ENCODE data around the gene EDC4.
"Not testable (repeated sequence)": the region's sequence is repeated elsewhere in the genome, so short reads cannot be mapped to it uniquely, and the experiment has no call there.

EDC4 gene

GRCh38 chr16:67858500-67858899 is 14.4 kb upstream of the EDC4 start:
- H3K4me3 ChIP-seq (ENCODE audit: low read length), result no peak overlapping the region
- TF ChIP-seq ZNF274 (IDR thresholded peaks at IDR 0.05; ENCODE audit: low read depth, low read length), result no peak

GRCh38 chr16:67860589-67861398 is 12.1 kb upstream of the EDC4 start:
- TF ChIP-seq ZNF274 (IDR thresholded peaks at IDR 0.05; ENCODE audit: low read depth, low read length), result no peak
- H3K4me3 ChIP-seq (ENCODE audit: low read length), result no peak overlapping the region

DNA sequence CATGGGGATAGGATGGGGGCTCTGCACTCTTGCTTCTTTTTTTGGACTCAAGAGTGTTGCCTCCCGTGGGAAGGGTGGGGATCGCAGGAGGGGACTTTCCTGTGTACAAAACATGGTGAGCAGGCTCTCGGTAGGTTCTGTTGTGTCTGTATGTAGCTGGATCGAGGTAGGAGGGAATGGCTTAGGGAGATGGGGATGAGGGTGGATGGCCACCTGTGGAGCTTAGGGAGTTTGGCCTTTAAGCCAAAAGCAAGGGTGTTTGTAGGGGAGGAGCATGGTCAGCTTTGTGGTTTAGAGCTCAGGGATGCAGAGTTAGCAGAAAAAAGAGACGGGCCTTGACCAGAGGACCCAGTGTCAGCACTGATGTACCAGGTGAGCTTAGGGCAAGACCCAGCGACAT is 11.0 kb upstream of the EDC4 start:
- TF ChIP-seq ZNF274 (IDR thresholded peaks at IDR 0.05; ENCODE audit: low read depth, low read length), result no peak
- no peak overlapping the region for H3K4me3 ChIP-seq (ENCODE audit: low read length)

- no peak overlapping the region for H3K4me3 ChIP-seq (ENCODE audit: low read length)
- TF ChIP-seq ZNF274 (IDR thresholded peaks at IDR 0.05; ENCODE audit: low read depth, low read length), result no peak
Observed at GRCh38 chr16:67862623-67863583, 9.9 kb upstream of the EDC4 start.

DNA sequence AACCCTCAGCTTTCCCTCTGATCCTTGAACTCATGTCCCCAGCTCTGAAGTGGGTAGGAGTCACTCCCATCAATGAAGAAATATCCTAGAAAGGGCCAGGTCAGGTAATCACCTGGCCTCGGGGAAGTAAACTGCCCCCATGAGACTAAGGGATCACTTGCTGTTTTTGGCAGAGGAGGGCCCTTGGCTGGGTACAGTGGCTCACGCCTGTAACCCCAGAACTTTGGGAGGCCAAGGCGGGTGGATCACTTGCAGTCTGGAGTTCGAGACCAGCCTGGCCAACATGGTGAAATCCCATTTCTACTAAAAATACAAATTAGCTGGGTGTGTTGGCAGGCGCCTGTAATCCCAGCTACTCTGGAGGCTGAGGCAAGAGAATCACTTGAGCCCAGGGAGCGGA is 8.8 kb upstream of the EDC4 start:
- H3K4me3 ChIP-seq (ENCODE audit: low read length), result not testable (repeated sequence)

- no peak for TF ChIP-seq ZNF274 (IDR thresholded peaks at IDR 0.05; ENCODE audit: low read depth, low read length)
- H3K4me3 ChIP-seq (ENCODE audit: low read length), result no peak overlapping the region
Observed at GRCh38 chr16:67864594-67864993, 8.3 kb upstream of the EDC4 start.

- no peak overlapping the region for H3K4me3 ChIP-seq (ENCODE audit: low read length)
- TF ChIP-seq ZNF274 (IDR thresholded peaks at IDR 0.05; ENCODE audit: low read depth, low read length), result no peak
Observed at GRCh38 chr16:67865318-67865717, 7.5 kb upstream of the EDC4 start.

- H3K4me3 ChIP-seq (ENCODE audit: low read length), result no peak overlapping the region
- no peak for TF ChIP-seq ZNF274 (IDR thresholded peaks at IDR 0.05; ENCODE audit: low read depth, low read length)
Observed at GRCh38 chr16:67868290-67868689, 4.6 kb upstream of the EDC4 start.

DNA sequence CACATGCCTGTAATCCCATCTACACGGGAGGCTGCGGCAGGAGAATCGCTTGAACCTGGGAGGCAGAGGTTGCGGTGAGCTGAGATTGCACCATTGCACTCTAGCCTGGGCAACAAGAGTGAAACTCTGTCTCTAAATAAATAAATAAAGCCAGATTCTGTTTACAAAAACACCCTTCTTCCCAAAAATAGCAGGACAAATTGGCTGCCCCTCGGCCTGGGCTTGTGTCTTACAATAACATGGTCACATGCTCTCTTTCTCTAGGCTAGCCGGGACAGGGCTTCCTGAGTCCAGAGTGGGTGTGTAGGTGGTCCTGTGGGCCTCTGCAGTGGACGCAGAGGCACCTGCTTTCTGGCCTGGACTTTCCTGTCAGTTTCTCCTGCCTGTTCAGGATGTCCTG is 3.2 kb upstream of the EDC4 start:
- H3K4me3 ChIP-seq (ENCODE audit: low read length), result no peak overlapping the region
- no peak for TF ChIP-seq ZNF274 (IDR thresholded peaks at IDR 0.05; ENCODE audit: low read depth, low read length)

GRCh38 chr16:67871256-67871655 is 1.6 kb upstream of the EDC4 start:
- H3K4me3 ChIP-seq (ENCODE audit: low read length), result no peak overlapping the region
- no peak for TF ChIP-seq ZNF274 (IDR thresholded peaks at IDR 0.05; ENCODE audit: low read depth, low read length)

GRCh38 chr16:67872131-67872630 is 671 bp upstream of the EDC4 start:
- H3K4me3 ChIP-seq (ENCODE audit: low read length), result no peak overlapping the region; the same call in 1 of the 2 replicates

DNA sequence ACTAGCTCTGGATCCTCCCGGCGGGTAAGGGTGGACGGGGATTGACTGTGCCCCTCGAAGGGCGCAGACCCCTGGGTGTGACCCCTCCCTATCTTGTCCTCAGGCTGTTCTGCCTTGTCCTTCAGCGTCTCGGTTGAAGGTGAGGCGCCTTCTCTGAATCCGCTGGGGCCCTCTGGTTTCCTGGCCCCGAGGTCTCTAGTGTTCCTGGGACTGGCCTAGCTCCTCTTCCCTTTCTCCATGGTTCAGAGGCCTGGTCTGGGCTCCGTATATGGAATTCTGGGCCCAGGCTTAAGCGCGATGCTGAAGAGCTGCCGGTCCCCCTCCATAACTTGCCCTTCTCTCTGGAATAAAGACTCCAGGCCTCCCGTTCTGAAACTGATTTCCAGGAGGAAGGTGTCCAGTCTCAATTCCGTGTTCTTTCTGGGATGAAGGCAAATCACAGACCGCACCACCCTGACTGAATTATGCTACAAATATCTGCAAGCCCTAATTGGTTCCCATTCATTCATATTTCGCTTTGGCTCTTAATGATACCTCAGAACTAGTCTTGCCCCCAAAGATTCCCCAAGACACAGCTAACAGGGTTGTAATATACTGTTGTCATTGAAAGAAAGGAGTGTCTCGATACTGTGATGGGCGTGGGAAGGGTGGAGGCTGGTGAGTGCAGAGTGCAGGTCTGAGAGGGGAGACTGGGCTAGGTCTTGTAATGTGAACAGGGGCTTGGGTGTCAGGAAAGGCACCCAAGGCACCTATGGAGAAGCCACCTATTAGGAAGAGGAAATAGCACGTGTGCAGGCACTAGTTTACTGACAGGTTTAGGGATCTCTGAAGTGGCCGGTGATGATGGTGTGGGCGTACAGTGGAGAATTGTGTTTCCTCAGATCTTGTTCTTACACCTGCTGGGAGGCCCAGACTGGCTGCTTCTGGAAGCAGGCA is 851 bp downstream of the EDC4 start:
- no peak for TF ChIP-seq ZNF274 (IDR thresholded peaks at IDR 0.05; ENCODE audit: low read depth, low read length)
- peak overlapping the region; percentile 97 for H3K4me3 ChIP-seq (ENCODE audit: low read length)

More at GRCh38 chr16:67872131-67872630, 671 bp upstream of the EDC4 start:
- TF ChIP-seq ZNF274 (IDR thresholded peaks at IDR 0.05; ENCODE audit: low read depth, low read length), result no peak

- peak overlapping the region; percentile 97; the same call in 1 of the 2 replicates for H3K4me3 ChIP-seq (ENCODE audit: low read length)
- TF ChIP-seq ZNF274 (IDR thresholded peaks at IDR 0.05; ENCODE audit: low read depth, low read length), result no peak
Observed at GRCh38 chr16:67874372-67874771, 1.5 kb downstream of the EDC4 start.

DNA sequence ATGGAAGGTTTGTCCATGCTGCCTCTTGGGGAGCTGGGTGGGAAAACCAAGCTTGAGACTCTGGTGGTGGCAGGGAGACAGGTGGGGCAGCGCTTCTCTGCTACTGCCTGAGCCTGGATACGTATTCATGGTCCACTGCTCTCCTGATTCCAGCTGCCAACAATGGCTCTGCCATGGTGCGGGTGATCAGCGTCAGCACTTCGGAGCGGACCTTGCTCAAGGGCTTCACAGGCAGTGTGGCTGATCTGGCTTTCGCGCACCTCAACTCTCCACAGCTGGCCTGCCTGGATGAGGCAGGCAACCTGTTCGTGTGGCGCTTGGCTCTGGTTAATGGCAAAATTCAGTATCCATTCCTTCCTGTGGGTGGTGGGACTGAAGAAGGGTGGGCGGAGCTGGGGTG is 4.2 kb downstream of the EDC4 start:
- TF ChIP-seq ZNF274 (IDR thresholded peaks at IDR 0.05; ENCODE audit: low read depth, low read length), result no peak

More for the DNA sequence above, 4.2 kb downstream of the EDC4 start:
- H3K4me3 ChIP-seq (ENCODE audit: low read length), result no peak overlapping the region

Measured in GM08714 (cell line).